Colonic mucosa (tissue), 4 donors: ENCODE measurements around the gene TMEM9. TPM values are rescaled to one million over a fixed set of nuclear protein-coding genes. Genes with fewer than 3 reads are reported as not detected.

ENCODE experiments used
- DNase-seq: peaks from one replicate; pipeline ENCODE4 v3.0.0-alpha.2; 2020
- H3K27ac ChIP-seq: fragments of 200-600 bp; one replicate; pipeline ENCODE4 v1.8.0; 2021
- H3K27me3 ChIP-seq: fragments of 200-600 bp; one replicate; pipeline ENCODE4 v1.8.0; 2021
- H3K36me3 ChIP-seq: fragments of 200-600 bp; one replicate; pipeline ENCODE4 v1.8.0; 2021
- H3K4me1 ChIP-seq: fragments of 200-600 bp; one replicate; pipeline ENCODE4 v1.8.0; 2021; ENCODE audit warnings: mild to moderate bottlenecking
- H3K4me3 ChIP-seq: fragments of 200-600 bp; one replicate; pipeline ENCODE4 v1.8.0; 2021
- H3K9ac ChIP-seq, 2 donors: one replicate each; pipeline ENCODE4 v1.7.0; 2013; ENCODE audit warnings: control low read depth in 2 of 2, low read depth in 2 of 2, low read length in 2 of 2
- H3K9me3 ChIP-seq: fragments of 200-600 bp; one replicate; pipeline ENCODE4 v1.8.0; 2021
- intact Hi-C: fragments of 100-400 bp; cut with DNase I; formaldehyde crosslinking; loops from one replicate; pipeline ENCODE4 v1.14.1; 2022
- total RNA-seq, 2 donors: library from RNA; stranded (reverse); fragmentation: NEBNext Ultra II Directional in 1 of 2; extraction: Animal tissue kit (Norgen Biotek cat#: 25700) in 1 of 2; gene quantifications; one replicate each; pipeline ENCODE4 v1.2.1, GENCODE V29; 2021
- TF ChIP-seq, protein P1 (sequence below): fragments of 200-600 bp; IDR thresholded peaks from one replicate; pipeline ENCODE4 v1.8.0; 2022; ENCODE audit warnings: antibody characterized with exemption, mild to moderate bottlenecking
- donor health status: healthy.
- donor health status: DM: no; HTN: no; CAD: no.
- donor health status: DM: no; HTN: no; CAD: no.

The TMEM9 gene
- total RNA-seq, 2 donors from 2014 or later: 35.4 to 38.2 TPM

DNA sequence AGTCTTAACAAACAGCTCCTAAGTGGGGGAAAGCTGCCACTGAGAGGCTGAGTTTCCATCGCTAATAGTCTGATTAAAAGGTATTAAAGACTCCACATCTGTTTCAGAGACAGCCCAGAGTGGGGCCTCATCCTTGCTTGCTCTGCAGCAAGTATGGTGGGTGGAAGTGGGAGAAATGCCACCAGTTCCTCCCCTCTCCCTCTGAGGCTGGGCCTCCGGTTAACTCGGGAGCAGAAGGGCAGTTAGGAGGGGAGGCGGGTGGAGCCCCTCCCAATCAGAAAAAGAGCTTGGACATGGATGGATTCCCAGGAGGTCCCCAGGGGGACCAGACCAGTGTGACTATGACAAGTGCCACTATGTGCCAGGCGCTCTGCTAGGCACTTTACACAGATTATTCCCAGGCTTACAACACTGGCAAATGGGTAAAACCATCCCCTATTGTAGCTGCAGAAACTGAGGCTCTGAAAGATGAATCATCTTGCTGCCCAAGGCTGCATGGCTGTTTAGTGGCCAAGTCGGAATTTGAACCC, 15.9 kb downstream of the TMEM9 start:
- TF ChIP-seq, protein P1, sequence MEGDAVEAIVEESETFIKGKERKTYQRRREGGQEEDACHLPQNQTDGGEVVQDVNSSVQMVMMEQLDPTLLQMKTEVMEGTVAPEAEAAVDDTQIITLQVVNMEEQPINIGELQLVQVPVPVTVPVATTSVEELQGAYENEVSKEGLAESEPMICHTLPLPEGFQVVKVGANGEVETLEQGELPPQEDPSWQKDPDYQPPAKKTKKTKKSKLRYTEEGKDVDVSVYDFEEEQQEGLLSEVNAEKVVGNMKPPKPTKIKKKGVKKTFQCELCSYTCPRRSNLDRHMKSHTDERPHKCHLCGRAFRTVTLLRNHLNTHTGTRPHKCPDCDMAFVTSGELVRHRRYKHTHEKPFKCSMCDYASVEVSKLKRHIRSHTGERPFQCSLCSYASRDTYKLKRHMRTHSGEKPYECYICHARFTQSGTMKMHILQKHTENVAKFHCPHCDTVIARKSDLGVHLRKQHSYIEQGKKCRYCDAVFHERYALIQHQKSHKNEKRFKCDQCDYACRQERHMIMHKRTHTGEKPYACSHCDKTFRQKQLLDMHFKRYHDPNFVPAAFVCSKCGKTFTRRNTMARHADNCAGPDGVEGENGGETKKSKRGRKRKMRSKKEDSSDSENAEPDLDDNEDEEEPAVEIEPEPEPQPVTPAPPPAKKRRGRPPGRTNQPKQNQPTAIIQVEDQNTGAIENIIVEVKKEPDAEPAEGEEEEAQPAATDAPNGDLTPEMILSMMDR: no peak
- no peaks in the 10 kb centered on the region for H3K36me3 ChIP-seq
- H3K9me3 ChIP-seq: no peaks in the 10 kb centered on the region
- no peak overlapping the region for H3K9ac ChIP-seq
- DNase-seq: no peak
- H3K4me3 ChIP-seq: no peak overlapping the region
- no peaks in the 10 kb centered on the region for H3K27me3 ChIP-seq
- H3K4me1 ChIP-seq: no peaks in the 10 kb centered on the region
- H3K27ac ChIP-seq: no peak overlapping the region
- intact Hi-C loops: no loop called here

- Histone ChIP-seq H3K9me3 (no peaks in the 10 kb centered on the region), H3K36me3 (no peaks in the 10 kb centered on the region), H3K9ac (no peak overlapping the region), H3K27ac (no peak overlapping the region), H3K27me3 (no peaks in the 10 kb centered on the region), H3K4me3 (no peak overlapping the region), H3K4me1 (no peaks in the 10 kb centered on the region)
- TF ChIP-seq, protein P1: no peak
- DNase-seq: peak; percentile 34
- intact Hi-C loops: no loop called here
Observed at GRCh38 chr1:201137579-201138310, 16.5 kb downstream of the TMEM9 start.

GRCh38 chr1:201137024-201137392, 17.3 kb downstream of the TMEM9 start:
- intact Hi-C loops: no loop called here
- DNase-seq: no peak
- H3K4me1 ChIP-seq: no peaks in the 10 kb centered on the region
- no peak overlapping the region for H3K27ac ChIP-seq
- H3K36me3 ChIP-seq: no peaks in the 10 kb centered on the region
- H3K4me3 ChIP-seq: no peak overlapping the region
- no peaks in the 10 kb centered on the region for H3K27me3 ChIP-seq
- TF ChIP-seq, protein P1: no peak
- H3K9ac ChIP-seq: no peak overlapping the region
- no peaks in the 10 kb centered on the region for H3K9me3 ChIP-seq

GRCh38 chr1:201136355-201137023, 17.8 kb downstream of the TMEM9 start:
- H3K9me3 ChIP-seq: no peaks in the 10 kb centered on the region
- intact Hi-C loops: no loop called here
- no peaks in the 10 kb centered on the region for H3K36me3 ChIP-seq
- no peaks in the 10 kb centered on the region for H3K4me1 ChIP-seq
- no peak overlapping the region for H3K9ac ChIP-seq
- TF ChIP-seq, protein P1: no peak
- H3K4me3 ChIP-seq: no peak overlapping the region
- H3K27ac ChIP-seq: no peak overlapping the region
- no peaks in the 10 kb centered on the region for H3K27me3 ChIP-seq
- no peak for DNase-seq

- Histone ChIP-seq H3K4me1 (no peaks in the 10 kb centered on the region), H3K9ac (no peak overlapping the region), H3K27me3 (no peaks in the 10 kb centered on the region), H3K36me3 (no peaks in the 10 kb centered on the region), H3K4me3 (no peak overlapping the region), H3K27ac (no peak overlapping the region), H3K9me3 (no peaks in the 10 kb centered on the region)
- TF ChIP-seq, protein P1: no peak
- intact Hi-C loops: no loop called here
- DNase-seq: no peak
Observed at GRCh38 chr1:201134405-201134804, 19.9 kb downstream of the TMEM9 start.
